HG02981 (cell line): ENCODE data around the gene NME4.

ENCODE experiments used
- ATAC-seq: cut with Tn5 transposase; IDR thresholded peaks from one replicate; pipeline ENCODE4 v1.9.1; 2021; ENCODE audit warnings: mild to moderate bottlenecking, moderate library complexity; ENCODE audit not compliant: unreplicated experiment

Gene NME4

GRCh38 chr16:363110-363765 lies 33.8 kb upstream of the NME4 start:
- ATAC-seq, result no peak

- no peak for ATAC-seq
Measured at GRCh38 chr16:363766-364490, 33.1 kb upstream of the NME4 start.

- ATAC-seq, result no peak
Measured at GRCh38 chr16:364595-365491, 32.2 kb upstream of the NME4 start.

- ATAC-seq, result no peak
Measured at GRCh38 chr16:366476-366875, 30.5 kb upstream of the NME4 start.

GRCh38 chr16:367333-367903 lies 29.6 kb upstream of the NME4 start:
- ATAC-seq, result no peak

- no peak for ATAC-seq
Measured at GRCh38 chr16:368388-369158, 28.4 kb upstream of the NME4 start.

- ATAC-seq, result no peak
Measured at GRCh38 chr16:369275-369865, 27.6 kb upstream of the NME4 start.

GRCh38 chr16:369866-370436 lies 27.0 kb upstream of the NME4 start:
- ATAC-seq, result no peak

- peak; percentile 85 for ATAC-seq
Measured at GRCh38 chr16:370443-370842, 26.6 kb upstream of the NME4 start, which contains the start of gene MRPL28. TSS of gene MRPL28 (minus strand) at chr16:370538. CDS start at chr16:370218, 320 bp downstream.

- ATAC-seq, result no peak
Measured at GRCh38 chr16:370979-371514, 26.0 kb upstream of the NME4 start.

GRCh38 chr16:371515-372301 lies 25.3 kb upstream of the NME4 start:
- no peak for ATAC-seq

GRCh38 chr16:372302-372983 lies 24.6 kb upstream of the NME4 start:
- ATAC-seq, result no peak

GRCh38 chr16:373020-373598 lies 23.9 kb upstream of the NME4 start:
- no peak for ATAC-seq

- no peak for ATAC-seq
Measured at GRCh38 chr16:373848-374615, 23.0 kb upstream of the NME4 start.

- ATAC-seq, result no peak
Measured at GRCh38 chr16:374616-374926, 22.4 kb upstream of the NME4 start.

- ATAC-seq, result no peak
Measured at GRCh38 chr16:375212-375611, 21.8 kb upstream of the NME4 start.
